Activated CD8-positive, alpha-beta T cell treated with anti-CD3 and anti-CD28 coated beads, Interleukin-2, amount 10 ng/mL, durations not matched to agents 7 days and 5 days (primary cell): ENCODE results near the gene DCUN1D2. TPM values are rescaled to one million over a fixed set of nuclear protein-coding genes. Genes with fewer than 3 reads are reported as not detected.

Source experiments
- ATAC-seq: fragments of 150-1000 bp; cut with Tn5 transposase; one replicate; pipeline ENCODE4 v1.10.0; 2021; ENCODE audit warnings: moderate library complexity
- CTCF ChIA-PET: fragments of 350-600 bp; sonication (Branson Sonifier 250); formaldehyde crosslinking; loops from one replicate; lab custom pipeline; 2021; ENCODE audit warnings: antibody characterized with exemption; lab: Charles Lee
- POLR2A ChIA-PET: fragments of 350-600 bp; sonication (Branson Sonifier 250); formaldehyde crosslinking; loops from one replicate; lab custom pipeline; 2021; ENCODE audit warnings: antibody characterized with exemption; lab: Charles Lee
- DNase-seq: peaks from one replicate; pipeline ENCODE4 v3.0.0-alpha.2; 2020
- H3K27ac Mint-ChIP-seq: one replicate; pipeline ENCODE4 v1.8.0; 2021; ENCODE audit warnings: mild to moderate bottlenecking, mixed read lengths
- H3K27me3 Mint-ChIP-seq: one replicate; pipeline ENCODE4 v1.8.0; 2021; ENCODE audit warnings: low read depth, mixed read lengths
- H3K36me3 Mint-ChIP-seq: one replicate; pipeline ENCODE4 v1.8.0; 2021; ENCODE audit warnings: low read depth, mixed read lengths
- H3K4me1 Mint-ChIP-seq: one replicate; pipeline ENCODE4 v1.8.0; 2021; ENCODE audit warnings: low read depth, mixed read lengths
- H3K4me3 Mint-ChIP-seq: one replicate; pipeline ENCODE4 v1.8.0; 2021; ENCODE audit warnings: mild to moderate bottlenecking, mixed read lengths
- H3K9me3 Mint-ChIP-seq: one replicate; pipeline ENCODE4 v1.8.0; 2022; ENCODE audit warnings: mixed read lengths; ENCODE audit not compliant: insufficient read depth
- total RNA-seq, 2 experiments: library from RNA; stranded (reverse); gene quantifications; one replicate each; pipeline ENCODE4 v1.2.3, GENCODE V29; 2021

Gene DCUN1D2
- total RNA-seq, 2 experiments from 2014 or later: 20.1 to 20.8 TPM

DNA sequence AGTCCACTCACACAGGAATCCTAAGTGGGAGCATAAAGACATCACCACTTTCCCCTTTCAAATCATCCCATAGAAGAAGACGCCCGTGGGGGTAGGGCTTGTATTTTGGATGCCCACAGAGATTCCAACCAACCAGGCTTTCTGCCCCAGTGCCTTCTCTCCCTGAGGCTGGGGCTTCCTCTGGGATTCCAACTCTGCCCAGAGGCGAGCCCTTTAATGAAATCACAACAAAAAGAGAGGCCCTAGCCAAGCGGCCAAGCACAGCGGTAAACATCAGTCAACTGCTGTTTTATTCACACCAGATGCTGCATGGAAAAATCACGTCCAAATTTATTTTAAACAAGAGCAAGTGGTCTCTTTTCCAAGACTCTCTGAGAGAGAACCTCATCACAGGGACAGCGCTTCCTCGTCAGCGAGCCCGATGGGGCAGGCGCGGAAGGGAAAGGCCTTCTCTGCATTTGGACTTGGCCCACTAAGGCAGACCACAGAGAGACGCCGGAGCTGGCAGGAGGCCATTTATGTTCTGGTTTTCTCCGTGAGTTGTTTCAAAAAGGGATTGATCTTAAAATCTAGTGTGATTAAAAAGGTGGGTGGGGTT, 68.7 kb downstream of the DCUN1D2 start:
- CTCF ChIA-PET: no interaction called here
- Mint-ChIP-seq H3K9me3 (no peaks in the 10 kb centered on the region), H3K27ac (no peak overlapping the region), H3K36me3 (no peaks in the 10 kb centered on the region), H3K4me3 (no peak overlapping the region), H3K27me3 (no peaks in the 10 kb centered on the region), H3K4me1 (no peaks in the 10 kb centered on the region)
- POLR2A ChIA-PET: no interaction called here
- DNase-seq (no peak), ATAC-seq (no peak)

DNA sequence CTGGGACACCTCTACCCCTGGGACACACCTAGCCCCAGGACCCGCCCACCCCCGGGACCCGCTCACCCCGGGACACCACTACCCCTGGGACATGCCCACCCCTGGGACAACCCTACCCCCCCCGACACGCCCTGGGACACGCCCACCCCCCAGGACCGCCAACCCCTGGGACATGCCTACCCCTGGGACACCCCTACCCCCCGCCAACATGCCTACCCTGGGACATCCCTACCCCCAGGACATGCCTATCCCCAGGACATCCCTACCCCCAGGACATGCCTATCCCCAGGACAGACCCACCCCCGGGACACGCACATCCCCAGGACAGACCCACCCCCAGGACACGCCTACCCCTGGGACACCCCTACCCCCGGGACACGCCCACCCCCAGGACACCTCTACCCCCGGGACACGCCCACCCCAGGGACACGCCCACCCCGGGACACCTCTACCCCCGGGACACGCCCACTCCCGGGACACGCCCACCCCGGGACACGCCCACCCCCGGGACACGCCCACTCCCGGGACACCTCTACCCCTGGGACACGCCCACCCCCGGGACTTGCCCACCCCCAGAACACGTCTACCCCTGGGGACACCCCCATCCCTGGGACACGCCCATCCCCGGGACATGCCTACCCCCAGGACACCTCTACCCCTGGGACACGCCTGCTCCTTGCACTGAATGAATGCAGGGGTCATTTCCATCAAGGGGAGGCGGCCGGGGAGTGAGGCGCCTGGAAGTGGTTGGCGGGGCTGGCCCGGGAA, 69.5 kb downstream of the DCUN1D2 start:
- no peaks in the 10 kb centered on the region for H3K27me3 Mint-ChIP-seq
- no peaks in the 10 kb centered on the region for H3K36me3 Mint-ChIP-seq
- no peaks in the 10 kb centered on the region for H3K9me3 Mint-ChIP-seq
- DNase-seq: no peak
- ChIA-PET POLR2A (no interaction called here), CTCF (no interaction called here)
- H3K4me1 Mint-ChIP-seq: no peaks in the 10 kb centered on the region
- no peak for ATAC-seq
- no peak overlapping the region for H3K27ac Mint-ChIP-seq
- no peak overlapping the region for H3K4me3 Mint-ChIP-seq

DNA sequence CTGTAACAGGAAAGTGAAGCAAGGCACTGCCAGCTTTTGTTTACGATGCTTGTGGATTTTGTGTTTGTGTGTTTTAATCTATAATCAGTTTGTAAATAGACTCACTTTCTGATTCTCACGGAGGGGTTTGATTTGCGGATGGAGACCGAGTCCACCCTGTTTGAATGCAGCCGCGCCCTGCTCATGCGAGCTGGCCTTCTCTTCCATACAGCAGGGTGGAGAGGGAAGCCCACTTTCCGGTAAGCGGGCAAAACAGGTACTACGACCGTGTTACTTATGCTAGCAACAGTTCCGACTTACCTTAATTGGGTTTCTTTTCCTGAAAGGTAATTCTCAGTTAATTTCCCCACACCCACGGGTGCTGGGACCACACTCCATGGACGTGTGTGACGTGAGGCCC, 70.3 kb downstream of the DCUN1D2 start:
- Mint-ChIP-seq H3K27me3 (no peaks in the 10 kb centered on the region), H3K4me3 (no peak overlapping the region), H3K36me3 (no peaks in the 10 kb centered on the region), H3K27ac (no peak overlapping the region), H3K4me1 (no peaks in the 10 kb centered on the region), H3K9me3 (no peaks in the 10 kb centered on the region)
- DNase-seq (no peak), ATAC-seq (no peak)
- ChIA-PET POLR2A (no interaction called here), CTCF (no interaction called here)

DNA sequence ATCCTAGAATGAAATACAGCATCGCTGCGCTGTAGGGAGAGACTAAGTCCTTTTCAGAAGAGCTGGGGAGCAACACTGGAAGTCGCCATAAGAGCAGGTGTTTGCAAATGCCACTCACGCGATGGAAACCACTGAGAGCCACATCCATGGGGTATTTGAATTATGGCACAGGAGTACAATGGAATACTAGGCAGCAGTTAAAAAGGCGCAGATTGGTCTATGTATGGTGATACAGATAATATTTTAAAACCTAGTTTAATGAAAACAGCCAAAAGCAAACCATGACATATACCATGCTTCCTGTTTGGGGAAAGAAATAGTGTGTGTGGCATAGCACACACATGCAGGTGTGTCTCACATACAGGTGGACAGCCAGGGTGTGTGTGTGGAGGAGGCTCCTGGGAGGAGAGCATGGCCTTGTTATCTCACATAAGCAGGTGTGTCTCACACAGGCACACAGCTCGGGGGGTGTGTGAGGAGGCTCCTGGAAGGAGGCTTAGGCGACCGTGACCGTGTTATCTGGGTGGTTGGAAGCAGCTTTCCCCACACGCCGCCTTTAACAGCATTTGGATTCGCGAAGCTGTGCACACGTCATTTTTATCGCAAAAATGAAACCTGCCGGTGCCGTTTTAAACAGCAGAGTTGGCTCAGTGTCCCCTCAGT, 70.8 kb downstream of the DCUN1D2 start:
- Mint-ChIP-seq H3K9me3 (no peaks in the 10 kb centered on the region), H3K36me3 (no peaks in the 10 kb centered on the region), H3K27ac (no peak overlapping the region), H3K27me3 (no peaks in the 10 kb centered on the region), H3K4me1 (no peaks in the 10 kb centered on the region), H3K4me3 (no peak overlapping the region)
- ATAC-seq: no peak
- ChIA-PET POLR2A (no interaction called here), CTCF (no interaction called here)
- DNase-seq: no peak

DNA sequence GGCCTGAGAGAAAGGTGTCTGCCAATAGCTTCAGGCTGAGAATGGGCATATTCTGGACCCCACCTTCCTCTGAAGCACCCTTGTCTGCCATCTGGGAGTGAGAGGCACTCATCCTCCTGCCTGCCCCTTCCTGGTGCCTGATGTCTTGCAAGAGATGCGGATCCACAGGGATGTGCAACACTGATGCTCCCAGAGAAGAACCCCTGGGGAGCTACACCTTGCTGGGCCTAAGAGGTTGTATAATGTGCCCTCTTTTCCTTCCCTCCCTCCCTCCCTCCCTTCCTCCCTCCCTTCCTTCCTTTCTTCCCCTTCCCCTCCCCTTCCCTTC, 71.8 kb downstream of the DCUN1D2 start:
- no peak for DNase-seq
- no peaks in the 10 kb centered on the region for H3K4me1 Mint-ChIP-seq
- POLR2A ChIA-PET: no interaction called here
- H3K36me3 Mint-ChIP-seq: no peaks in the 10 kb centered on the region
- H3K27me3 Mint-ChIP-seq: no peaks in the 10 kb centered on the region
- no peak for ATAC-seq
- no peaks in the 10 kb centered on the region for H3K9me3 Mint-ChIP-seq
- no peak overlapping the region for H3K27ac Mint-ChIP-seq
- no peak overlapping the region for H3K4me3 Mint-ChIP-seq
- CTCF ChIA-PET: no interaction called here

DNA sequence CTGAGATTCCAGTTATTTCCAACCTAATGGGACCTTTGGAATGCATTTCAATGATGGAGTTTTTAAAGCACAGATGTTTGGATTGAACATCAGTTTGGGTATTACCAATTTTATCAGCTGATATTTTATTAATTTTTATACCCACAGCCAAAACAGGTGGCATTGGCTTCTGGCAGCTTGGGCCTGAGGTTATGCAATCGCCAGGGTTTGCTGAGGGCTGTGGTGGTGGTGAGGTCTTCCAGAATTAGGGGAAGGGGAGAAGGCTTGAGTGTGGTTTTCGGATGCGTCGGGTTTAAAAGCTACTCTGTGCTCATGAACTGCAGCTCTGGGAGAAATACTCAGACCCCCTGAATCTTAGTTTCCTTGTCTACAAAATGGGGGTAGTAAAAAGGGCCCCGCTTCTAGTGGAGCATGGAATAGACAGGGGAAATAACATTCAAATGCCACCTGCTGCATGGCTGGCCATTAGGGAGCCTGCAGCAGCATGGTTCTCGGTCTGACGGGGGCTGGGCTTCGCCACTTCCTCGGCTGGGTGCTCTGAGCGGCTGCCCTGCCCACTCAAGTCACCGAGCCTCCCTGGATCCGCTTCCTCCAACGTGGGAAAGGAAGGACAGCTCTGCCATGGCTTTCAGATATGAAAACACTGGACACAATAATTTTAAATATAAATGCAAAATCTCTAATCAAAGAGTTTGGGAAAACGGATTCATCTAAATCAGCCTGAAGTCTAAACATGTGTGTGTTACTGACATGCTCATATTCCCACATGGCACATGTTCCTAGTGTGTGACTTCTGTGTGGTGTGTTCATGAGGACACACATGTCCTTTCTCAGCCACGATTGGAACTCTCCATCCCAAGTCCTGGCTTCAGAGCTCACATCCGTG, 72.4 kb downstream of the DCUN1D2 start:
- ChIA-PET CTCF (interaction anchor here (0.8 kb wide), 1 partner anchor 24 kb away, joined by 5 read pairs; no protein-coding TSS in a partner anchor), POLR2A (interaction anchor here (0.6 kb wide), 1 partner anchor 424 kb away, joined by 3 read pairs; no protein-coding TSS in a partner anchor)
- Mint-ChIP-seq H3K9me3 (no peaks in the 10 kb centered on the region), H3K36me3 (no peaks in the 10 kb centered on the region), H3K27ac (no peak overlapping the region), H3K4me1 (no peaks in the 10 kb centered on the region), H3K27me3 (no peaks in the 10 kb centered on the region), H3K4me3 (no peak overlapping the region)
- no peak for DNase-seq
- no peak for ATAC-seq

DNA sequence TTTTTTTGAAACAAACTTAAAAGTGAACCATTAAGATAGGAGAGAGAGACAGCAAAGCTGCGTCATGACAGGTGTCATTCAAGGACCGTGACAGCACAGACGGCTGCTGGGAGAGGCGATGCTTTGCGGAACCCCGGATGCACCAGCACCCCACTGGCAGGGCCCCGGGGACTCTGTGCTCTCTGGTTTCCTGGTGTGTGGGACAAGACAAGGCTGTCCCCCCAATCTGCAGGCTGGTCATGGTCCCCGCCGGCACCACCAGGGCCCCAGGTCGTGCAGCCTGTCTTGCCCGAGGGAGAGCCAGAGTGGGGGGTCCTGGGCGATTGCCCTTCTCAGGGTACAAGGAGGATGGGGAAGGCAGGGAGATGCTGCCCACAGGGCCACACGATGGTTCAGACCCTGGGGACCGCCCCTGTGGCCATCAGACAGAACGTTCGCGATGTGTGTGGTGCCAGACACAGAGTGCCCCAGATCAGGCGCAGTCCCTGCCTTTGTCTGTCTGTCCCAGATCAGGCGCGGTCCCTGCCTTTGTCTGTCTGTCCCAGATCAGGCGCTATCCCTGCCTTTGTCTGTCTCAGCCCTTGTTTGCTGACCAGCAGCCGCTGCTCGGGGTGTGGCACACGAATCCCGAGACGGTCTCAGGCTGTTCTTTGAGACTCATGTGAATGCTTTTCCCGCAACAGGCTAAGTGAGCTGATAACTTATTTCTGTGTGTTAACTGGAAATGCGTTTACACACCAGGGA, 73.3 kb downstream of the DCUN1D2 start:
- Mint-ChIP-seq H3K4me3 (no peak overlapping the region), H3K27me3 (no peaks in the 10 kb centered on the region), H3K27ac (no peak overlapping the region), H3K36me3 (no peaks in the 10 kb centered on the region), H3K4me1 (no peaks in the 10 kb centered on the region), H3K9me3 (no peaks in the 10 kb centered on the region)
- ChIA-PET CTCF (interaction anchor here (0.8 kb wide), 1 partner anchor 23 kb away, joined by 5 read pairs; no protein-coding TSS in a partner anchor), POLR2A (interaction anchor here (0.6 kb wide), 1 partner anchor 423 kb away, joined by 3 read pairs; no protein-coding TSS in a partner anchor)
- no peak for ATAC-seq
- DNase-seq: no peak

DNA sequence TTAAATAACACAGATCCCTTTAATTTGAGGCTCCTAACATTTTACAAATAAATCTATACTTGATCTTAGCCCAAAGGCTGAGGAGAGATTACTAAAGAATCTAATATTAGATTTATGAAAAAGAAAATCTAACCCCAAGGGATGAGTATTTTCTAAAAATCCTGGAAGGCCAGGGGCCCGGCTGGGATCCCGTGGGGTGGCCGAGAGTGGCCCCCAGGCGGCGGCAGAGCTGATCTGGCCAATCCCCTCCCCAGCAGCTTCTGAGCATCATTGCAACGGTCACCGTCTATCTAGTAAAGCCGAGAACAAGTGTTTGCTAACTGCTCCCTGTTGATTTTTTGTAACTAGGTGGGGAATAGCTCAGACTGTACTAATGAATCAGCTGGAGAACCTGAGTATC, 74.7 kb downstream of the DCUN1D2 start:
- ChIA-PET POLR2A (no interaction called here), CTCF (no interaction called here)
- H3K36me3 Mint-ChIP-seq: no peaks in the 10 kb centered on the region
- DNase-seq: no peak
- no peak overlapping the region for H3K27ac Mint-ChIP-seq
- H3K4me1 Mint-ChIP-seq: no peaks in the 10 kb centered on the region
- no peak overlapping the region for H3K4me3 Mint-ChIP-seq
- H3K27me3 Mint-ChIP-seq: no peaks in the 10 kb centered on the region
- H3K9me3 Mint-ChIP-seq: no peaks in the 10 kb centered on the region
- ATAC-seq: no peak

DNA sequence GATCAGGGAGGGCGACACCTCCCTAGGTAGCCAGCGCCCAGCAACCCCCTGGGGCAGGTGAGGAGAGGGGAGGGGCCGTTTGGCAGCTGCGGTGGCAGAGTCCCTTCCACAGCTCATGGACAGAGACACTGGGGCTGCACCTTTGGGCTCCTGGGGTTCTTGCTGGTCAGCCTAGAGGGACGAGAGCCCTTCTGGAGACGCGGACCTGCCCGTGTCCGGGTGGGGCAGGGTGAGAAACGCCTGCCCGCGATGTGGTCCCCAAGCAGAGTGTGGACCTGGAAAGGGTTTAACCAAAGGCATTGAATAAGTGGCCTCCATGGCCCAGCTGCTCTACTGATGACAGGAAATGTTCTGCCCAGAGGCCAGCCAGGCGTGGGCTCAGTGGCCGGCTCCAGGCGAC, 75.5 kb downstream of the DCUN1D2 start:
- Mint-ChIP-seq H3K27ac (no peak overlapping the region), H3K27me3 (no peaks in the 10 kb centered on the region), H3K36me3 (no peaks in the 10 kb centered on the region), H3K4me1 (no peaks in the 10 kb centered on the region), H3K9me3 (no peaks in the 10 kb centered on the region), H3K4me3 (no peak overlapping the region)
- DNase-seq: no peak
- CTCF ChIA-PET: no interaction called here
- POLR2A ChIA-PET: no interaction called here
- no peak for ATAC-seq

DNA sequence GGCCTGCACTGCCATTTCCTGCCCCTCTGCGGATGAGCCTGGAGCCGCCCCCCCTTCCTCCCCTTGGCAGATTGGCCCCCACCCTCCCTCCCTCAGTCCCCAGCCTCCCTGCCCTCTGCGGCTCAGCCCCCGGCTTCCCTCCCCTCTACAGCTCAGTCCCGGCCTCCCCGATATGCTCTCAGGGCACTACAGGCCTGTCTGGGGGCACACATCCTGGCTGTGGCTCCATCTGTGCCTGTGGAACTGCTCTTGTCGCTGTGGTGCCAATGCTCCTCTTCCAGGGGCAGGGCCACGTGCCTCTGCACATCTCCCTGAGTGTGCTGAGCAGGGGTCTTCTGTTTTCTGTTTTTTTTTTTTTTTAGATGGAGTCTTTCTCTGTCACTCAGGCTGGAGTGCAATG, 76.2 kb downstream of the DCUN1D2 start:
- Mint-ChIP-seq H3K4me3 (no peak overlapping the region), H3K27ac (no peak overlapping the region), H3K4me1 (no peaks in the 10 kb centered on the region), H3K27me3 (no peaks in the 10 kb centered on the region), H3K9me3 (no peaks in the 10 kb centered on the region), H3K36me3 (no peaks in the 10 kb centered on the region)
- DNase-seq: no peak
- ChIA-PET CTCF (no interaction called here), POLR2A (no interaction called here)
- no peak for ATAC-seq

DNA sequence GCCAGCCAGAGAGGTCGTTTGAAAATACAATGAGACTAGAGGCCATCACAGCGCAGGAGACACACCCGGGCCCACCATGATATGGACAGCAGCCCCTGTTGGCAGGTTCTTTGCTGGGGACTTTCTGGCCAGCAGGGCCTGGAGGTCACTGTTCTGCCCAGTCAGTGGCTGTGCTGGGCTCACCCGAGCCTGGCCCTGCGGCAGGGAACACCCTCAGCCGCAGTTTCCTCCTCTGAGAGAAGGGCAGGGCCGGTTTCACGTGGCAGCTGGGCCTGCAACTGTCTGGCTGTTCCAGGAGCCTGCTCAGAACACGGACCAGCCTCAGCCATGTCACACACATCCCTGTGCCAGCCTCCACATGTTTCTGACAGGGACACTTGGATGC, 76.6 kb downstream of the DCUN1D2 start:
- no peak for ATAC-seq
- ChIA-PET CTCF (no interaction called here), POLR2A (no interaction called here)
- no peaks in the 10 kb centered on the region for H3K36me3 Mint-ChIP-seq
- H3K9me3 Mint-ChIP-seq: no peaks in the 10 kb centered on the region
- H3K27ac Mint-ChIP-seq: no peak overlapping the region
- H3K4me1 Mint-ChIP-seq: no peaks in the 10 kb centered on the region
- DNase-seq: no peak
- H3K27me3 Mint-ChIP-seq: no peaks in the 10 kb centered on the region
- no peak overlapping the region for H3K4me3 Mint-ChIP-seq
